Colonic mucosa (tissue), 4 donors: Measurements from ENCODE around the gene WDR55. TPM values are rescaled to one million over a fixed set of nuclear protein-coding genes. Genes with fewer than 3 reads are reported as not detected.
"Not testable (repeated sequence)": the region's sequence is repeated elsewhere in the genome, so short reads cannot be mapped to it uniquely, and the experiment has no call there.

Source experiments
- DNase-seq: peaks from one replicate; pipeline ENCODE4 v3.0.0-alpha.2; 2020
- H3K27ac ChIP-seq: fragments of 200-600 bp; one replicate; pipeline ENCODE4 v1.8.0; 2021
- H3K27me3 ChIP-seq: fragments of 200-600 bp; one replicate; pipeline ENCODE4 v1.8.0; 2021
- H3K36me3 ChIP-seq: fragments of 200-600 bp; one replicate; pipeline ENCODE4 v1.8.0; 2021
- H3K4me1 ChIP-seq: fragments of 200-600 bp; one replicate; pipeline ENCODE4 v1.8.0; 2021; ENCODE audit warnings: mild to moderate bottlenecking
- H3K4me3 ChIP-seq: fragments of 200-600 bp; one replicate; pipeline ENCODE4 v1.8.0; 2021
- H3K9ac ChIP-seq, 2 donors: one replicate each; pipeline ENCODE4 v1.7.0; 2013; ENCODE audit warnings: control low read depth in 2 of 2, low read depth in 2 of 2, low read length in 2 of 2
- H3K9me3 ChIP-seq: fragments of 200-600 bp; one replicate; pipeline ENCODE4 v1.8.0; 2021
- CTCF ChIP-seq: fragments of 200-600 bp; IDR thresholded peaks from one replicate; pipeline ENCODE4 v1.8.0; 2022; ENCODE audit warnings: antibody characterized with exemption, mild to moderate bottlenecking
- intact Hi-C: fragments of 100-400 bp; cut with DNase I; formaldehyde crosslinking; loops from one replicate; pipeline ENCODE4 v1.14.1; 2022
- total RNA-seq, 2 donors: library from RNA; stranded (reverse); fragmentation: NEBNext Ultra II Directional in 1 of 2; extraction: Animal tissue kit (Norgen Biotek cat#: 25700) in 1 of 2; gene quantifications; one replicate each; pipeline ENCODE4 v1.2.1, GENCODE V29; 2021
- donor health status: healthy.
- donor health status: DM: no; HTN: no; CAD: no.
- donor health status: DM: no; HTN: no; CAD: no.

The WDR55 gene
- total RNA-seq, 2 donors from 2014 or later, result 28.7 to 47.8 TPM

GRCh38 chr5:140664030-140664358 lies 710 bp upstream of the WDR55 start:
- Histone ChIP-seq H3K4me1 (peaks cover 8% of the 10 kb centered on the region), H3K9me3 (no peaks in the 10 kb centered on the region), H3K4me3 (peak overlapping the region; percentile 96), H3K27me3 (no peaks in the 10 kb centered on the region), H3K27ac (peak overlapping the region; percentile 97), H3K9ac (peak overlapping the region; percentile 68 to 86), H3K36me3 (peaks cover 9% of the 10 kb centered on the region)
- DNase-seq, result no peak
- intact Hi-C loops, result loop anchor here (2.0 kb wide), 1 partner anchor 27 kb away; the partner anchor contains the start of genes HARS1 and HARS2
- TF ChIP-seq CTCF, result no peak

GRCh38 chr5:140671035-140671434 lies 6.3 kb downstream of the WDR55 start:
- not testable (repeated sequence) for H3K27ac ChIP-seq
- H3K9ac ChIP-seq, result peak overlapping the region in 1 of 2 donors; percentile 39

GRCh38 chr5:140671472-140672125 lies 6.9 kb downstream of the WDR55 start:
- H3K4me3 ChIP-seq, result no peak overlapping the region
- peak overlapping the region; percentile 2 for H3K27ac ChIP-seq
- H3K27me3 ChIP-seq, result no peaks in the 10 kb centered on the region
- TF ChIP-seq CTCF, result no peak
- DNase-seq, result no peak
- H3K9me3 ChIP-seq, result no peaks in the 10 kb centered on the region
- intact Hi-C loops, result no loop called here
- peaks cover under 1% of the 10 kb centered on the region for H3K4me1 ChIP-seq
- H3K9ac ChIP-seq, result peak overlapping the region in 1 of 2 donors; percentile 3
- peaks cover 11% of the 10 kb centered on the region for H3K36me3 ChIP-seq

More at GRCh38 chr5:140671035-140671434, 6.3 kb downstream of the WDR55 start:
- H3K27me3 ChIP-seq, H3K9me3 ChIP-seq, H3K4me3 ChIP-seq, intact Hi-C loops, H3K4me1 ChIP-seq, DNase-seq: not testable (repeated sequence)
- peaks cover 11% of the 10 kb centered on the region for H3K36me3 ChIP-seq

DNA sequence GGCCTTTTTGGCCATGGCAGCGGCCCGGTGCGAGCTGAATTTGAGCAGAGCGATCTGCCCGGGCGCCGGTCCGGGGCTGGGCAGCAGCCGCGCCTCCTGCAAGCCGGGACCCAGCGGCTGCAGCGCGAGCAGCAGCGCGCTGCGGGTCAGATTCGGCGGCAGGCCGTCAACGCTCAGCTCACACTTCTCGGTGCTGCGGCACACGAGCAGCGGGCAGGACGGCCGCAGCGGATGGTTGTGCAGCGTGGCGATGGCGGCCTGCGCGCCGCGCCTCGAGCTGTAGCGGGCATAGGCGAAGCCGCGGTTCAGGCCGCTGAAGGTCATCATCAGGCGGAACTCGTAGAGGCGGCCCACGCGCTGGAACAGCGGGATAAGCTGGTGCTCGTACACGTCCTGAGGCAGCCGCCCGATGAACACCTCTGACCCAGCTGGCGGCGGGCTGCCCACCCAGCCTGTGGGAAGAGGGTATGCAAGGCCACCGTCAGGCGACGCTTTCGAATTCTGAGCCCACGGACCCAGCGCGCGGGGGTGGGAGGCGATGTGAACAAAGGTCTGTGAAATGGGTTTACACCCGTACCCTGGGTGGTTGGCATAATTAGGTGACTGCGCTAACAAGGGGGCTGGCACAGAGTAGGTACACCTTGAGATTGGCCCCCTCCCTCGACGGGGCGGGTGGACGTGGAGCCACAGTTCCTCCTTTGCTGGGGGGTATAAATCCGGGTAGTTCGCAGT lies 7.9 kb downstream of the WDR55 start:
- Histone ChIP-seq H3K27ac (no peak overlapping the region), H3K9ac (no peak overlapping the region), H3K36me3 (peaks cover 11% of the 10 kb centered on the region), H3K27me3 (no peaks in the 10 kb centered on the region), H3K4me1 (no peaks in the 10 kb centered on the region), H3K4me3 (no peak overlapping the region), H3K9me3 (no peaks in the 10 kb centered on the region)
- intact Hi-C loops, result no loop called here
- no peak for TF ChIP-seq CTCF
- DNase-seq, result no peak

GRCh38 chr5:140673187-140673976 lies 8.7 kb downstream of the WDR55 start, which contains the start of gene DND1:
DND1 (minus strand) TSS chr5:140673576; CDS start chr5:140673542, 34 bp downstream.
- H3K36me3 ChIP-seq, result peaks cover 11% of the 10 kb centered on the region
- no peaks in the 10 kb centered on the region for H3K4me1 ChIP-seq
- H3K27me3 ChIP-seq, result no peaks in the 10 kb centered on the region
- no peak for TF ChIP-seq CTCF
- no peak within 1 kb of the TSS for H3K4me3 ChIP-seq
- no peak within 1 kb of the TSS for H3K9ac ChIP-seq
- no peak for DNase-seq
- intact Hi-C loops, result no loop called here
- no peak within 1 kb of the TSS for H3K27ac ChIP-seq
- H3K9me3 ChIP-seq, result no peaks in the 10 kb centered on the region
